IMR-90 (cell line): ENCODE measurements around the gene IFNA1. TPM values are rescaled to one million over a fixed set of nuclear protein-coding genes. Genes with fewer than 3 reads are reported as not detected.

Source experiments
- ATAC-seq: fragments of 200-7000 bp; cut with Tn5 transposase; 2 replicates; pipeline ENCODE4 v1.9.1; 2020; ENCODE audit warnings: low read depth, mild to moderate bottlenecking, moderate library complexity
- BruUV-seq: library from RNA; stranded (reverse); fragments of 400-500 nt; replicated peaks from 2 replicates; lab custom pipeline; 2021; lab: Mats Ljungman, UMichigan
- CTCF ChIA-PET: fragments of 300-600 bp; formaldehyde crosslinking; extraction: SDS; loops from one replicate; lab custom pipeline; 2021; ENCODE audit warnings: antibody characterized with exemption; lab: Yijun Ruan, JAX
- POLR2A ChIA-PET: fragments of 300-600 bp; sonication (Branson Sonifier 250); formaldehyde crosslinking; loops from one replicate; lab custom pipeline; 2022; ENCODE audit warnings: antibody characterized with exemption; ENCODE audit not compliant: unreplicated experiment; lab: Charles Lee
- DNase-seq: peaks from one replicate; pipeline ENCODE4 v3.0.0; 2013
- H2AFZ ChIP-seq: replicated peaks from 2 replicates; pipeline ENCODE3; 2013; ENCODE audit warnings: low read length, mild to moderate bottlenecking; ENCODE audit not compliant: poor library complexity
- H2AK5ac ChIP-seq: 2 replicates; pipeline ENCODE4 v1.6.1; 2013; ENCODE audit warnings: low read depth, low read length, inconsistent platforms
- H2AK9ac ChIP-seq: replicated peaks from 2 replicates; pipeline ENCODE3; 2013; ENCODE audit warnings: mild to moderate bottlenecking, low read depth, low read length, moderate library complexity; ENCODE audit not compliant: poor library complexity
- H2BK120ac ChIP-seq: 2 replicates; pipeline ENCODE4 v1.6.1; 2013; ENCODE audit warnings: low read depth, low read length, inconsistent platforms
- H2BK15ac ChIP-seq: 3 replicates; pipeline ENCODE4 v1.6.1; 2013; ENCODE audit warnings: low read depth, low read length, inconsistent platforms
- H2BK20ac ChIP-seq: 2 replicates; pipeline ENCODE4 v1.6.1; 2013; ENCODE audit warnings: low read depth, mild to moderate bottlenecking, inconsistent platforms, low read length, moderate library complexity
- H2BK5ac ChIP-seq: 2 replicates; pipeline ENCODE4 v1.6.1; 2013; ENCODE audit warnings: mild to moderate bottlenecking, low read depth, low read length, inconsistent platforms; ENCODE audit not compliant: poor library complexity, severe bottlenecking
- H3K14ac ChIP-seq: replicated peaks from 2 replicates; pipeline ENCODE4 v1.6.1; 2013; ENCODE audit warnings: low read depth, low read length, inconsistent platforms
- H3K18ac ChIP-seq: 2 replicates; pipeline ENCODE4 v1.6.1; 2013; ENCODE audit warnings: low read depth, low read length, control low read depth
- H3K23ac ChIP-seq: 2 replicates; pipeline ENCODE4 v1.6.1; 2013; ENCODE audit warnings: low read depth, low read length, inconsistent platforms
- H3K27ac ChIP-seq: 2 replicates; pipeline ENCODE4 v1.5.1; 2013; ENCODE audit warnings: mild to moderate bottlenecking, control low read depth, low read length; ENCODE audit not compliant: insufficient read depth
- H3K27me3 ChIP-seq: 2 replicates; pipeline ENCODE4 v1.6.1; 2013; ENCODE audit warnings: low read length; ENCODE audit not compliant: control insufficient read depth, insufficient read depth
- H3K36me3 ChIP-seq: 2 replicates; pipeline ENCODE4 v1.6.1; 2013; ENCODE audit warnings: low read length, mixed read lengths; ENCODE audit not compliant: control insufficient read depth, insufficient read depth
- H3K4ac ChIP-seq: 2 replicates; pipeline ENCODE4 v1.6.1; 2013; ENCODE audit warnings: low read depth, low read length, inconsistent platforms
- H3K4me1 ChIP-seq: 2 replicates; pipeline ENCODE4 v1.6.1; 2013; ENCODE audit warnings: low read length, mixed read lengths; ENCODE audit not compliant: control insufficient read depth, insufficient read depth
- H3K4me2 ChIP-seq: 2 replicates; pipeline ENCODE4 v1.6.1; 2013; ENCODE audit warnings: low read depth, mild to moderate bottlenecking, control low read depth, low read length, moderate library complexity
- H3K4me3 ChIP-seq: 2 replicates; pipeline ENCODE4 v1.5.1; 2013; ENCODE audit warnings: low read depth, mild to moderate bottlenecking, control low read depth, low read length, moderate library complexity; ENCODE audit not compliant: insufficient read depth
- H3K56ac ChIP-seq: 2 replicates; pipeline ENCODE4 v1.6.1; 2013; ENCODE audit warnings: low read length, inconsistent platforms; ENCODE audit not compliant: insufficient read depth; ENCODE audit errors: extremely low read depth
- H3K79me1 ChIP-seq, 2 experiments: 2 replicates each; pipeline ENCODE4 v1.6.1; 2013; ENCODE audit warnings: low read length in 2 of 2, inconsistent platforms in 1 of 2, low read depth in 1 of 2
- H3K9ac ChIP-seq: 2 replicates; pipeline ENCODE4 v1.6.1; 2013; ENCODE audit warnings: low read depth, low read length, control low read depth
- H3K9me1 ChIP-seq: 2 replicates; pipeline ENCODE4 v1.6.1; 2013; ENCODE audit warnings: low read length, inconsistent platforms; ENCODE audit not compliant: insufficient read depth
- H3K9me3 ChIP-seq: 2 replicates; pipeline ENCODE4 v1.6.1; 2013; ENCODE audit warnings: low read length; ENCODE audit not compliant: control insufficient read depth, insufficient read depth
- H4K20me1 ChIP-seq: 2 replicates; pipeline ENCODE4 v1.6.1; 2013; ENCODE audit warnings: low read length, inconsistent platforms; ENCODE audit not compliant: insufficient read depth
- H4K5ac ChIP-seq: 2 replicates; pipeline ENCODE4 v1.6.1; 2013; ENCODE audit warnings: mild to moderate bottlenecking, low read depth, low read length, control low read depth
- H4K8ac ChIP-seq, 2 experiments: 2 replicates each; pipeline ENCODE4 v1.6.1; 2013; ENCODE audit warnings: low read depth in 2 of 2, low read length in 2 of 2, control low read depth in 1 of 2, inconsistent platforms in 1 of 2
- H4K91ac ChIP-seq: 2 replicates; pipeline ENCODE4 v1.6.1; 2013; ENCODE audit warnings: low read depth, low read length, inconsistent platforms; ENCODE audit not compliant: insufficient read depth
- CHD1 ChIP-seq: IDR thresholded peaks from 2 replicates; pipeline ENCODE4 v1.6.1; 2012; ENCODE audit warnings: low read depth, low read length, improper control_type of control experiment
- CTCF ChIP-seq: conservative IDR thresholded peaks from 2 replicates; pipeline ENCODE4 v1.5.1; 2012; ENCODE audit warnings: mild to moderate bottlenecking, low read depth, low read length, improper control_type of control experiment
- FOS ChIP-seq: fragments of 150-350 bp; IDR thresholded peaks from 2 replicates; pipeline ENCODE4 v1.6.1; 2016; ENCODE audit warnings: low read depth, low read length
- MAFK ChIP-seq: IDR thresholded peaks from 2 replicates; pipeline ENCODE4 v1.6.1; 2012; ENCODE audit warnings: low read depth, low read length, improper control_type of control experiment
- MAZ ChIP-seq: IDR thresholded peaks from 2 replicates; pipeline ENCODE4 v1.6.1; 2012; ENCODE audit warnings: low read depth, mild to moderate bottlenecking, low read length, improper control_type of control experiment, moderate library complexity, borderline replicate concordance
- NFE2L2 ChIP-seq: fragments of 150-350 bp; IDR thresholded peaks from 2 replicates; pipeline ENCODE4 v1.6.1; 2016; ENCODE audit warnings: low read depth, mild to moderate bottlenecking, low read length
- POLR2A ChIP-seq: IDR thresholded peaks from 2 replicates; pipeline ENCODE4 v1.6.1; 2012; ENCODE audit warnings: mild to moderate bottlenecking, low read depth, low read length
- RAD21 ChIP-seq: IDR thresholded peaks from 2 replicates; pipeline ENCODE4 v1.6.1; 2012; ENCODE audit warnings: low read length, improper control_type of control experiment
- RCOR1 ChIP-seq: IDR thresholded peaks from 2 replicates; pipeline ENCODE4 v1.6.1; 2012; ENCODE audit warnings: mild to moderate bottlenecking, low read length, improper control_type of control experiment; ENCODE audit not compliant: insufficient replicate concordance
- RFX5 ChIP-seq: IDR thresholded peaks from 2 replicates; pipeline ENCODE4 v1.8.0; 2012; ENCODE audit warnings: low read depth, mild to moderate bottlenecking, low read length, moderate library complexity
- SMC3 ChIP-seq: fragments of 150-350 bp; IDR thresholded peaks from 2 replicates; pipeline ENCODE4 v1.6.1; 2016; ENCODE audit warnings: low read depth, mild to moderate bottlenecking, antibody characterized with exemption, low read length, moderate library complexity
- dilution Hi-C: fragments of 300-500 bp; cut with HindIII; formaldehyde crosslinking; loops from one replicate; pipeline ENCODE4 v1.14.3; 2018; ENCODE audit warnings: low sequenced_read_pairs; ENCODE audit not compliant: unreplicated experiment
- in situ Hi-C: fragments of 300-500 bp; cut with MboI; formaldehyde crosslinking; loops from 3 replicates; pipeline ENCODE4 v1.14.3; 2019; ENCODE audit warnings: low sequenced_read_pairs, inconsistent platforms, mixed read lengths
- intact Hi-C: fragments of 100-400 bp; cut with micrococcal nuclease; formaldehyde crosslinking; loops from 2 replicates; pipeline ENCODE4 v1.10.0; 2022
- polyA plus RNA-seq, 3 experiments: library from polyadenylated mRNA; depleted of rRNA; stranded (reverse); fragments of >200 nt; gene quantifications; 2 replicates each; pipeline ENCODE4 v1.2.3, GENCODE V29; 2012; ENCODE audit warnings: low replicate concordance in 1 of 3
- total RNA-seq: library from RNA; depleted of rRNA; stranded (reverse); fragments of >200 nt; gene quantifications from 2 replicates; pipeline ENCODE4 v1.2.3, GENCODE V29; 2012

Gene IFNA1
- total and polyA plus RNA-seq, 2 of the 4 experiments (the other 2 are of a cell fraction): not detected

DNA sequence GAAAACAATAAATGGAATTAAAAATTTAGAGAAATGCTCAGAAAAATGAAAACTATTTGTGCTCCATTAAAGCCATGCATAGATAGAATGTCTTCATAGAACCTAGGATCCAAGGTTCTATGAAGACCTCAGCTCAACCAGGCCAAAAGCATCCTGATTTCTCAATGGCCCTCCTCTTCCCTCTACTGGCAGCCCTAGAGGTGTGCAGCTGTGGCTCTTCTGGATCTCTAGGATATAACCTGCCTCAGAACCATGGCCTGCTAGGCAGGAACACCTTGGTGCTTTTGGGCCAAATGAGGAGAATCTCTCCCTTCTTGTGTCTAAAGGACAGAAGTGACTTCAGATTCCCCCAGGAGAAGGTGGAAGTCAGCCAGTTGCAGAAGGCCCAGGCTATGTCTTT, 15.1 kb downstream of the IFNA1 start:
- TF ChIP-seq MAZ: no peak
- no peak for TF ChIP-seq RFX5
- peak; percentile 56 for TF ChIP-seq RAD21
- no peak for TF ChIP-seq NFE2L2
- no peak for TF ChIP-seq RCOR1
- TF ChIP-seq MAFK: no peak
- no peak for TF ChIP-seq CHD1
- peak; percentile 57 for TF ChIP-seq CTCF
- TF ChIP-seq POLR2A: no peak
- peak; percentile 59 for TF ChIP-seq SMC3
- no peak for TF ChIP-seq FOS
- Histone ChIP-seq H2BK20ac (no peak overlapping the region), H2AK9ac (no peak overlapping the region), H2AK5ac (no peak overlapping the region), H2BK120ac (no peak overlapping the region), H3K18ac (no peak overlapping the region), H3K56ac (no peak overlapping the region), H3K9me1 (no peaks in the 10 kb centered on the region), H4K91ac (no peak overlapping the region), H3K4ac (no peak overlapping the region), H2AFZ (no peak overlapping the region), H3K4me1 (peaks cover 2% of the 10 kb centered on the region; the same call in 1 of the 2 replicates), H3K4me2 (no peak overlapping the region), H2BK5ac (no peak overlapping the region), H4K8ac (no peak overlapping the region), H3K79me1 (no peaks in the 10 kb centered on the region), H2BK15ac (no peak overlapping the region), H3K27me3 (no peaks in the 10 kb centered on the region), H3K9ac (no peak overlapping the region), H4K20me1 (no peaks in the 10 kb centered on the region), H3K9me3 (no peaks in the 10 kb centered on the region), H3K27ac (no peak overlapping the region), H4K5ac (no peak overlapping the region), H3K4me3 (no peak overlapping the region), H3K36me3 (no peaks in the 10 kb centered on the region), H3K14ac (no peak overlapping the region), H3K23ac (no peak overlapping the region)
- dilution Hi-C loops: no loop called here
- ATAC-seq: peak; percentile 81
- in situ Hi-C loops: no loop called here
- POLR2A ChIA-PET: no interaction called here
- intact Hi-C loops: loop anchor here (2.0 kb wide), 1 partner anchor 129 kb away; no protein-coding TSS in a partner anchor
- DNase-seq: peak; percentile 25
- CTCF ChIA-PET: interaction anchor here (0.6 to 1.8 kb wide), 9 partner anchors 10 to 354 kb away, joined by 3 to 5 read pairs (median 3); no protein-coding TSS in a partner anchor
- BruUV-seq: no TSS peak
